GM18909 (cell line): ENCODE measurements around the gene TOM1.
"Not testable (repeated sequence)": the region's sequence is repeated elsewhere in the genome, so short reads cannot be mapped to it uniquely, and the experiment has no call there.

ENCODE experiments used
- ATAC-seq: cut with Tn5 transposase; IDR thresholded peaks from one replicate; pipeline ENCODE4 v1.9.1; 2021; ENCODE audit warnings: mild to moderate bottlenecking; ENCODE audit not compliant: unreplicated experiment, poor library complexity

Gene TOM1

DNA sequence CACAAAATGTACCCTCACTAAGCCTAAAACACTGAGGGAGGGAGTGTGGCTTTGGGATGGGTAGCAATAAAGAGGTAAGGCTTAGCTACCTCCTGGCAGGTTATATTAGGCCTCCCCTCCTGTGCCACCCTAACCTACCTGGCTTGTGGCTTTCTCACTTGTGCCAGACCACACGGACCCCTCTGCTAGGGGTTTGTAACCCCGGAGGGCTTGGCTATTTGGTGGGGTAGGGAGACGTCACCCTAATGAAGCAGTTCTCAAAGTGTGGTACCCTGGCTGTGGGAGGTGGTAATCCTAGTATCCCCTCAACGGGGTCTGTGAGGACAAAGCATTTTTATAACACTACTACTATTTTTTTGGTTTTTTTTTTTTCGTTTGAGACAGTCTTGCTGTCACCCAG, 91.2 kb downstream of the TOM1 start:
- no peak for ATAC-seq

GRCh38 chr22:35392357-35392756, 92.7 kb downstream of the TOM1 start:
- ATAC-seq: no peak

DNA sequence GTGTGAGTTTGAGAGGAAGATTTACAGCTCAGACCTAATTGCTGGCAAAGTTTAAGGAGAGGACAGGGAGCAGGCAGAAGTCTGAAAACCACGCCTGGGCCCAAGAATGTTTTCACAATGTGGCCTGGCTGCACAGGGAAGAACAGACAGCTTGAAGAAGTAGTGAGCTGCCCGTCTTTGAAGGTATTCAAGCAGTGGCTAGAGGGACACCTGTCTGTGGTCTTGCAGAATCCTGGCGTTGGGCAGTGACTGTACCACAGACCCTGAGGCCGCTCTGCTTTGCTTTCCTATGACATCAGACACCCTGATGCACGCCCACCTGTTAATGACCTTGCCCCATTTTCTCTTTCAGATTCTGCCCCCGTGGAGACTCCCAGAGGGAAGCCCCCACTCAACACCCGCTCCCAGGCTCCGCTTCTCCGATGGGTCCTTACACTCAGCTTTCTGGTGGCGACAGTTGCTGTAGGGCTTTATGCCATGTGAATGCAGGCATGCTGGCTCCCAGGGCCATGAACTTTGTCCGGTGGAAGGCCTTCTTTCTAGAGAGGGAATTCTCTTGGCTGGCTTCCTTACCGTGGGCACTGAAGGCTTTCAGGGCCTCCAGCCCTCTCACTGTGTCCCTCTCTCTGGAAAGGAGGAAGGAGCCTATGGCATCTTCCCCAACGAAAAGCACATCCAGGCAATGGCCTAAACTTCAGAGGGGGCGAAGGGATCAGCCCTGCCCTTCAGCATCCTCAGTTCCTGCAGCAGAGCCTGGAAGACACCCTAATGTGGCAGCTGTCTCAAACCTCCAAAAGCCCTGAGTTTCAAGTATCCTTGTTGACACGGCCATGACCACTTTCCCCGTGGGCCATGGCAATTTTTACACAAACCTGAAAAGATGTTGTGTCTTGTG, 93.7 kb downstream of the TOM1 start:
- no peak for ATAC-seq

DNA sequence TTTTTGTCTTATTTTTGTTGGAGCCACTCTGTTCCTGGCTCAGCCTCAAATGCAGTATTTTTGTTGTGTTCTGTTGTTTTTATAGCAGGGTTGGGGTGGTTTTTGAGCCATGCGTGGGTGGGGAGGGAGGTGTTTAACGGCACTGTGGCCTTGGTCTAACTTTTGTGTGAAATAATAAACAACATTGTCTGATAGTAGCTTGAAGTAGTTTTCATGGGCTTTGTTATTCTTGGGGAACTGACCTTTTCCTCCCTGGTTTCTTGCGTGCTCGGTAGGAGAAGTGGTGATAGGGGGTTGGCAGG, 94.3 kb downstream of the TOM1 start:
- ATAC-seq: no peak

- no peak for ATAC-seq
Observed at GRCh38 chr22:35394810-35395563, 95.3 kb downstream of the TOM1 start.

DNA sequence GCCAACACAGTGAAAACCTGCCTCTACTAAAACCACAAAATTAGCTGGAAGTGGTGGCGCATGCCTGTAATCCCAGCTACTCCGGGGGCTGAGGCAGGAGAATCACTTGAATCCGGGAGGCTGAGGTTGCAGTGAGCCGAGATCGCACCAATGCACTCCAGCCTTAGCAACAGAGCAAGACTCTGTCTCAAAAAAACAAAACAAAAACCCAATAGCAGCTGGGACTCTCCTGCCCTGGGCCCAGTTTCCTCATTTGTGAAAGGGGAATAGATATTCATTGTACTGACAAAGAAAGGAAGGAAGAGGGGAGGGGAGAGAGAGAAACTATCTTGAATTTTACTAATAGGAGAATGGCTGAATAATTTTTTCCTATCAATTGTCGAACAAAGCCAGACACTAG, 96.9 kb downstream of the TOM1 start:
- not testable (repeated sequence) for ATAC-seq

DNA sequence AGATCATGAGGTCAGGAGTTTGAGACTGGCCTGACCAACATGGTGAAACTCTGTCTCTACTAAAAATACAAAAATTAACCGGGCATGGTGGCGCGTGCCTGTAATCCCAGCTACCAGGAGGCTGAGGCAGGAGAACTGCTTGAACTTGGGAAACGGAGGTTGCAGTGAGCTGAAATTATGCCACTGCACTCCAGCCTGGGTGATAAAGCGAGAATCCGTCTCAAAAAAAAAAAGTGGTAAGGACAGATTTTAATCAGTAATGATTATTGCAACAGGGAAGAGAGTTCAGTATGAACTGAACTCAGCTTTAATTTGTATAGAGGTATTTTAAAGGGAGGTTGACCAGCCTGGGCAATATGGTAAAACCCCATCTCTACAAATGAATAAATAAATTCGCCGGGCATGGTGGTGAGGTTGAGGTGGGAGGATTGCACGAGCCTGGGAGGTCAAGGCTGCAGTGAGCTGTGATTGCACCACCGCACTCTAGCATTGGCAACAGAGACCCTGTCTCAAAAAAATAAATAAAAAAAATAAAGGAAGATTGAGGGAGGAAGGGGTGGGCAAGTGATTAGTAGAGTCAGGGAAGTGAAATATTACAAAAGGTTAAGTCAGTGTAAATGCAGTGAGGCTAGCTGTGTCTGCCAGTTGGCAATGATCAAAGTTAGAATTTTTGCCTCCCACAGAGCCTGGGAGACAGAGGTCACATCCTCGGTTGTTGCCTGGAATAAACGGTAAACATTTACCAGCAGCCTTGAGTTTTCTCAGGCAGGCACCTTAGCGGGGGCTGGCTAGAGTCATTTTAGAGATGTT, 97.6 kb downstream of the TOM1 start:
- ATAC-seq: no peak
